GM18909 (cell line): ENCODE data around the gene NUP62.

Experiments
- ATAC-seq: cut with Tn5 transposase; IDR thresholded peaks from one replicate; pipeline ENCODE4 v1.9.1; 2021; ENCODE audit warnings: mild to moderate bottlenecking; ENCODE audit not compliant: unreplicated experiment, poor library complexity

NUP62 gene

GRCh38 chr19:49872245-49873128, 56.8 kb downstream of the NUP62 start:
- no peak for ATAC-seq

GRCh38 chr19:49871349-49871985, 57.8 kb downstream of the NUP62 start:
- ATAC-seq: no peak

GRCh38 chr19:49870309-49870901, 58.9 kb downstream of the NUP62 start:
- no peak for ATAC-seq

GRCh38 chr19:49869484-49870308, 59.6 kb downstream of the NUP62 start:
- peak; percentile 66 for ATAC-seq

GRCh38 chr19:49869009-49869483, 60.3 kb downstream of the NUP62 start:
- no peak for ATAC-seq

GRCh38 chr19:49866933-49867782, 62.1 kb downstream of the NUP62 start, which contains the start of gene PNKP:
PNKP (minus strand) TSS chr19:49867576; CDS start chr19:49867204, 372 bp downstream.
- ATAC-seq: peak; percentile 43

GRCh38 chr19:49864890-49865289, 64.4 kb downstream of the NUP62 start:
- ATAC-seq: no peak

GRCh38 chr19:49863935-49864320, 65.4 kb downstream of the NUP62 start:
- ATAC-seq: no peak

- ATAC-seq: no peak
Measured at GRCh38 chr19:49863254-49863934, 65.9 kb downstream of the NUP62 start.

- no peak for ATAC-seq
Measured at GRCh38 chr19:49862391-49863253, 66.7 kb downstream of the NUP62 start.

- no peak for ATAC-seq
Measured at GRCh38 chr19:49861541-49862378, 67.5 kb downstream of the NUP62 start.

- no peak for ATAC-seq
Measured at GRCh38 chr19:49861107-49861506, 68.2 kb downstream of the NUP62 start.

- ATAC-seq: no peak
Measured at GRCh38 chr19:49860336-49861102, 68.8 kb downstream of the NUP62 start.

GRCh38 chr19:49859682-49860335, 69.5 kb downstream of the NUP62 start:
- no peak for ATAC-seq

GRCh38 chr19:49858088-49858985, 71.0 kb downstream of the NUP62 start:
- ATAC-seq: no peak
